ENCODE data around the gene PHF20. TPM values are rescaled to one million over a fixed set of nuclear protein-coding genes. Genes with fewer than 3 reads are reported as not detected.
"Not testable (repeated sequence)": the region's sequence is repeated elsewhere in the genome, so short reads cannot be mapped to it uniquely, and the experiment has no call there.

The PHF20 gene
- total RNA-seq, 1 donor from 2014 or later: 46.5 TPM

GRCh38 chr20:35738410-35739179 is 33.2 kb upstream of the PHF20 start:
- intact Hi-C loops (cut with micrococcal nuclease): loop anchor here (1.0 kb wide), 1 partner anchor 119 kb away; no protein-coding TSS in a partner anchor

- intact Hi-C loops (cut with micrococcal nuclease): loop anchor here (1.0 to 5.0 kb wide), 4 partner anchors 120 to 498 kb away; partner anchors contain the start of gene AAR2
Measured at GRCh38 chr20:35739294-35740163, 32.3 kb upstream of the PHF20 start.

- intact Hi-C loops (cut with micrococcal nuclease): loop anchor here (1.0 to 5.0 kb wide), 8 partner anchors 30 to 495 kb away; partner anchors contain the start of genes AAR2, CPNE1, NFS1 and PHF20
Measured at GRCh38 chr20:35741892-35742740, 29.7 kb upstream of the PHF20 start, which contains the start of gene RBM39. TSS of gene RBM39 (minus strand) at chr20:35742260. CDS start at chr20:35740874, 1,386 bp downstream.

GRCh38 chr20:35742741-35743523 is 28.9 kb upstream of the PHF20 start:
- intact Hi-C loops (cut with micrococcal nuclease): loop anchor here (1.0 to 5.0 kb wide), 7 partner anchors 29 to 494 kb away; partner anchors contain the start of genes AAR2, CPNE1, NFS1 and PHF20

- intact Hi-C loops (cut with micrococcal nuclease): loop anchor here (2.0 to 5.0 kb wide), 3 partner anchors 45 to 493 kb away; partner anchors contain the start of genes AAR2, NFS1 and ROMO1
Measured at GRCh38 chr20:35743693-35744491, 27.9 kb upstream of the PHF20 start.

GRCh38 chr20:35744492-35744841 is 27.3 kb upstream of the PHF20 start:
- intact Hi-C loops (cut with micrococcal nuclease): loop anchor here (5.0 kb wide), 2 partner anchors 252 to 493 kb away; partner anchors contain the start of gene AAR2

GRCh38 chr20:35750611-35751010 is 21.2 kb upstream of the PHF20 start:
- intact Hi-C loops (cut with micrococcal nuclease): no loop called here

- intact Hi-C loops (cut with micrococcal nuclease): no loop called here
Measured at GRCh38 chr20:35756404-35756803, 15.4 kb upstream of the PHF20 start.

- intact Hi-C loops (cut with micrococcal nuclease): no loop called here
Measured at GRCh38 chr20:35757098-35757705, 14.6 kb upstream of the PHF20 start.

- intact Hi-C loops (cut with micrococcal nuclease): not testable (repeated sequence)
Measured at GRCh38 chr20:35761548-35761947, 10.3 kb upstream of the PHF20 start.

GRCh38 chr20:35762461-35762860 is 9.4 kb upstream of the PHF20 start:
- intact Hi-C loops (cut with micrococcal nuclease): no loop called here

GRCh38 chr20:35764936-35765335 is 6.9 kb upstream of the PHF20 start:
- intact Hi-C loops (cut with micrococcal nuclease): not testable (repeated sequence)

- intact Hi-C loops (cut with micrococcal nuclease): no loop called here
Measured at GRCh38 chr20:35766843-35767242, 5.0 kb upstream of the PHF20 start.

- intact Hi-C loops (cut with micrococcal nuclease): loop anchor here (2.0 kb wide), 1 partner anchor 149 kb away; no protein-coding TSS in a partner anchor
Measured at GRCh38 chr20:35767683-35768481, 3.9 kb upstream of the PHF20 start.

- intact Hi-C loops (cut with micrococcal nuclease): loop anchor here (2.0 kb wide), 1 partner anchor 150 kb away; no protein-coding TSS in a partner anchor
Measured at GRCh38 chr20:35768731-35769664, 2.8 kb upstream of the PHF20 start.

GRCh38 chr20:35771367-35771688 is 487 bp upstream of the PHF20 start:
- intact Hi-C loops (cut with micrococcal nuclease): loop anchor here (5.0 kb wide), 2 partner anchors 229 to 1469 kb away; partner anchors contain the start of genes AHCY and ERGIC3

All from T-helper 2 cell treated with Interferon-gamma antibody and Interleukin-4, amounts not matched to agents 100 ng/mL and 5 ng/mL, for 36 hours (primary cell).